KOPT-K1 (cell line): ENCODE measurements around the gene ADARB1.

ENCODE experiments used
- H3K27ac ChIP-seq: fragments of 200-600 bp; sonication (generic); 2 replicates; pipeline ENCODE4 v1.5.1; 2016; ENCODE audit warnings: antibody characterized with exemption, mild to moderate bottlenecking, low read depth, low read length; ENCODE audit not compliant: poor library complexity, severe bottlenecking
- H3K36me3 ChIP-seq: fragments of 200-600 bp; sonication (generic); 2 replicates; pipeline ENCODE4 v1.5.1; 2017; ENCODE audit warnings: antibody characterized with exemption, mild to moderate bottlenecking, low read length, moderate library complexity; ENCODE audit not compliant: insufficient read depth
- H3K9me3 ChIP-seq: fragments of 200-600 bp; sonication (generic); 2 replicates; pipeline ENCODE4 v1.5.1; 2017; ENCODE audit warnings: antibody characterized with exemption, low read length, mild to moderate bottlenecking; ENCODE audit not compliant: insufficient read depth, poor library complexity, severe bottlenecking

The ADARB1 gene

GRCh38 chr21:45087022-45087823 lies 12.8 kb downstream of the ADARB1 start:
- Histone ChIP-seq H3K9me3 (no peaks in the 10 kb centered on the region), H3K27ac (peak overlapping the region; percentile 71), H3K36me3 (no peaks in the 10 kb centered on the region)

- Histone ChIP-seq H3K9me3 (no peaks in the 10 kb centered on the region), H3K27ac (peak overlapping the region; percentile 71), H3K36me3 (no peaks in the 10 kb centered on the region)
Measured at GRCh38 chr21:45088116-45088515, 13.7 kb downstream of the ADARB1 start.

GRCh38 chr21:45088729-45089128 lies 14.3 kb downstream of the ADARB1 start:
- H3K36me3 ChIP-seq = no peaks in the 10 kb centered on the region
- peak overlapping the region; percentile 10 for H3K27ac ChIP-seq
- no peaks in the 10 kb centered on the region for H3K9me3 ChIP-seq

GRCh38 chr21:45089964-45090363 lies 15.6 kb downstream of the ADARB1 start:
- H3K36me3 ChIP-seq = no peaks in the 10 kb centered on the region
- H3K9me3 ChIP-seq = no peaks in the 10 kb centered on the region
- H3K27ac ChIP-seq = no peak overlapping the region

- Histone ChIP-seq H3K9me3 (no peaks in the 10 kb centered on the region), H3K27ac (no peak overlapping the region), H3K36me3 (no peaks in the 10 kb centered on the region)
Measured at GRCh38 chr21:45090966-45091365, 16.6 kb downstream of the ADARB1 start.

- Histone ChIP-seq H3K36me3 (no peaks in the 10 kb centered on the region), H3K9me3 (no peaks in the 10 kb centered on the region), H3K27ac (no peak overlapping the region)
Measured at GRCh38 chr21:45091550-45092322, 17.4 kb downstream of the ADARB1 start.

- Histone ChIP-seq H3K9me3 (no peaks in the 10 kb centered on the region), H3K27ac (peak overlapping the region; percentile 60), H3K36me3 (no peaks in the 10 kb centered on the region)
Measured at GRCh38 chr21:45093035-45093532, 18.7 kb downstream of the ADARB1 start.

GRCh38 chr21:45094412-45094811 lies 20.0 kb downstream of the ADARB1 start:
- Histone ChIP-seq H3K27ac (peak overlapping the region; percentile 14), H3K36me3 (no peaks in the 10 kb centered on the region), H3K9me3 (no peaks in the 10 kb centered on the region)

GRCh38 chr21:45095505-45095904 lies 21.1 kb downstream of the ADARB1 start:
- Histone ChIP-seq H3K27ac (no peak overlapping the region), H3K9me3 (no peaks in the 10 kb centered on the region), H3K36me3 (no peaks in the 10 kb centered on the region)

GRCh38 chr21:45096217-45096616 lies 21.8 kb downstream of the ADARB1 start:
- H3K9me3 ChIP-seq = no peaks in the 10 kb centered on the region
- no peaks in the 10 kb centered on the region for H3K36me3 ChIP-seq
- no peak overlapping the region for H3K27ac ChIP-seq

- H3K9me3 ChIP-seq = no peaks in the 10 kb centered on the region
- H3K36me3 ChIP-seq = no peaks in the 10 kb centered on the region
- no peak overlapping the region for H3K27ac ChIP-seq
Measured at GRCh38 chr21:45097827-45098387, 23.5 kb downstream of the ADARB1 start.

- Histone ChIP-seq H3K36me3 (no peaks in the 10 kb centered on the region), H3K27ac (no peak overlapping the region), H3K9me3 (no peaks in the 10 kb centered on the region)
Measured at GRCh38 chr21:45098867-45099266, 24.5 kb downstream of the ADARB1 start.

- no peaks in the 10 kb centered on the region for H3K9me3 ChIP-seq
- H3K36me3 ChIP-seq = no peaks in the 10 kb centered on the region
- H3K27ac ChIP-seq = no peak overlapping the region
Measured at GRCh38 chr21:45099571-45099970, 25.2 kb downstream of the ADARB1 start.

GRCh38 chr21:45100866-45101265 lies 26.5 kb downstream of the ADARB1 start:
- no peaks in the 10 kb centered on the region for H3K36me3 ChIP-seq
- H3K9me3 ChIP-seq = no peaks in the 10 kb centered on the region

GRCh38 chr21:45102391-45102932 lies 28.1 kb downstream of the ADARB1 start:
- Histone ChIP-seq H3K9me3 (no peaks in the 10 kb centered on the region), H3K27ac (no peak overlapping the region)

More at GRCh38 chr21:45100866-45101265, 26.5 kb downstream of the ADARB1 start:
- H3K27ac ChIP-seq = no peak overlapping the region

More at GRCh38 chr21:45102391-45102932, 28.1 kb downstream of the ADARB1 start:
- no peaks in the 10 kb centered on the region for H3K36me3 ChIP-seq
